AG04450 (cell line): Measurements from ENCODE around the gene EHMT1. TPM values are rescaled to one million over a fixed set of nuclear protein-coding genes. Genes with fewer than 3 reads are reported as not detected.

Source experiments
- CTCF ChIA-PET: fragments of 300-600, 350-600 bp; formaldehyde crosslinking; extraction: SDS; loops from one replicate; lab custom pipeline; 2022; ENCODE audit warnings: antibody characterized with exemption, inconsistent platforms; lab: Charles Lee
- POLR2A ChIA-PET: fragments of 350-600 bp; formaldehyde crosslinking; extraction: SDS; loops from one replicate; lab custom pipeline; 2021; ENCODE audit warnings: antibody characterized with exemption, inconsistent platforms; lab: Yijun Ruan, JAX
- DNase-seq: peaks from one replicate; pipeline ENCODE4 v3.0.0-alpha.2; 2011; ENCODE audit warnings: low read depth, low spot score
- H3K27ac ChIP-seq: one replicate; pipeline ENCODE4 v1.5.1; 2012; ENCODE audit warnings: low read depth, low read length, control low read depth
- H3K27me3 ChIP-seq: one replicate; pipeline ENCODE4 v1.6.0; 2012; ENCODE audit warnings: low read length; ENCODE audit not compliant: control insufficient read depth, insufficient read depth
- H3K4me3 ChIP-seq: 2 replicates; pipeline ENCODE4 v1.5.1; 2011; ENCODE audit warnings: mild to moderate bottlenecking, low read depth, low read length, control low read depth
- H3K9me3 ChIP-seq: 2 replicates; pipeline ENCODE4 v1.5.1; 2012; ENCODE audit warnings: low read length; ENCODE audit not compliant: control insufficient read depth, insufficient read depth
- polyA plus RNA-seq: library from polyadenylated mRNA; depleted of rRNA; stranded (reverse); fragments of >200 nt; gene quantifications from 2 replicates; pipeline ENCODE4 v1.2.3, GENCODE V29; 2011
- TF ChIP-seq, protein P1 (sequence below): IDR thresholded peaks from 2 replicates; pipeline ENCODE4 v1.5.1; 2011; ENCODE audit warnings: low read depth, low read length, control low read depth, inconsistent platforms

Gene EHMT1
- polyA plus RNA-seq, 1 experiment, result 26.1 TPM

DNA sequence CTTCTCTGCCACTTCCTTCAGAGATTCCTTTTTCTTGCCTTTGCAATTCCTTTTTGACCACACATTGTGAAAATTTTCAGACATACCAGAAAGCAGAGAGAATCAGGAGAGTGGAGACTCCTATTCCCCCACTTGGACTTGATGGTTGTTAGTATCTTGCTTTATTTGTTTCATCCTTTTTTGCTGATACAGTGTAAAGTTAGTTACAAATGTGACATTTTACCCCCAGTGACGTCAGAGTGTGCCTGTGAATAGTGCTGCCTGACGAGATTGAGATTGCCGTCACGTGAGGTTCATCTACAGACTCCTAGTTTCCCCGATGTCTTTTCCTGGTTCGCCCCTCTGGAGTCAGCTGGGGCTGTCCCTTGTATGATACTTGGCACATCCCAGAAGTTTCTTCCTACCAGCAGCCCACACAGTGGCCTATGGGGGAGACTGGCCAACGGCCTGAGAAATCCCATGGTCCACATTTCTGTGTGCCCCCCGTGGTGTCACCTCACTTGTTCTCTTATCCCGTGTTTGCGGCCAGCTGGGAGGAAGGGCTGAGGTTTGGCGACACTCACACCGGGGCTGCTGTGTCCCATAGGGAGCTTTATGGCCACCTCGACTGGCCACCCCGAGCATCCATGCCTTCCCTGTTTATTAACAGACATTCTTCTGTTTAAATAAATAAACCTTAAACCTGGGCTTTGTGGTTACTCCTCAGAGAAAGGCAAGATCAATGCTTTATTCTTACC, 210.6 kb downstream of the EHMT1 start:
- TF ChIP-seq, protein P1, sequence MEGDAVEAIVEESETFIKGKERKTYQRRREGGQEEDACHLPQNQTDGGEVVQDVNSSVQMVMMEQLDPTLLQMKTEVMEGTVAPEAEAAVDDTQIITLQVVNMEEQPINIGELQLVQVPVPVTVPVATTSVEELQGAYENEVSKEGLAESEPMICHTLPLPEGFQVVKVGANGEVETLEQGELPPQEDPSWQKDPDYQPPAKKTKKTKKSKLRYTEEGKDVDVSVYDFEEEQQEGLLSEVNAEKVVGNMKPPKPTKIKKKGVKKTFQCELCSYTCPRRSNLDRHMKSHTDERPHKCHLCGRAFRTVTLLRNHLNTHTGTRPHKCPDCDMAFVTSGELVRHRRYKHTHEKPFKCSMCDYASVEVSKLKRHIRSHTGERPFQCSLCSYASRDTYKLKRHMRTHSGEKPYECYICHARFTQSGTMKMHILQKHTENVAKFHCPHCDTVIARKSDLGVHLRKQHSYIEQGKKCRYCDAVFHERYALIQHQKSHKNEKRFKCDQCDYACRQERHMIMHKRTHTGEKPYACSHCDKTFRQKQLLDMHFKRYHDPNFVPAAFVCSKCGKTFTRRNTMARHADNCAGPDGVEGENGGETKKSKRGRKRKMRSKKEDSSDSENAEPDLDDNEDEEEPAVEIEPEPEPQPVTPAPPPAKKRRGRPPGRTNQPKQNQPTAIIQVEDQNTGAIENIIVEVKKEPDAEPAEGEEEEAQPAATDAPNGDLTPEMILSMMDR, result no peak
- no peak overlapping the region for H3K27ac ChIP-seq
- H3K9me3 ChIP-seq, result peaks cover 35% of the 10 kb centered on the region; the same call in 1 of the 2 replicates
- ChIA-PET POLR2A (no interaction called here), CTCF (no interaction called here)
- no peak for DNase-seq
- no peak overlapping the region for H3K4me3 ChIP-seq
- no peaks in the 10 kb centered on the region for H3K27me3 ChIP-seq

DNA sequence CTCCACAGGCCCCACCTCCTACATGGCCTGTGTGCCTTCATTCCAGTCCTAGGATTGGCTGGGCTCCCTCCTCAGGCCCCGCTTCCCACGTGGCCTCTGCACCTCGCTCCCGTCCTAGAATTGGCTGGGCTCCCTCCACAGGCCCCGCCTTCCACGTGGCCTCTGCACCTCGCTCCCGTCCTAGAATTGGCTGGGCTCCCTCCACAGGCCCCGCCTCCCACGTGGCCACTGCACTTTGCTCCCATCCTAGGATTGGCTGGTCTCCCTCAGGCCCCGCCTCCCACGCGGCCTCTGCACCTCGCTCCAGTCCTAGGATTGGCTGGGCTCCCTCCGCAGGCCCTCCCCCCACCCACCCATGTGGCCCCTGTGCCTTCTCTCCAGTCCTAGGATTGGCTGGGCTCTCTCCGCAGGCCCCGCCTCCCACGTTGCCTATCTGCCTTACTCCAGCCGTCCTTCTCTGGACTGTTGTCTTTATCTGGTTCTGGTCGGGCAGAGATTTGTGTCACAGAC, 213.4 kb downstream of the EHMT1 start:
- POLR2A ChIA-PET, result no interaction called here
- Histone ChIP-seq H3K4me3 (no peak overlapping the region), H3K27me3 (no peaks in the 10 kb centered on the region), H3K27ac (no peak overlapping the region), H3K9me3 (peaks cover 22% of the 10 kb centered on the region; the same call in 1 of the 2 replicates)
- TF ChIP-seq, protein P1, result no peak
- no peak for DNase-seq
- CTCF ChIA-PET, result no interaction called here

DNA sequence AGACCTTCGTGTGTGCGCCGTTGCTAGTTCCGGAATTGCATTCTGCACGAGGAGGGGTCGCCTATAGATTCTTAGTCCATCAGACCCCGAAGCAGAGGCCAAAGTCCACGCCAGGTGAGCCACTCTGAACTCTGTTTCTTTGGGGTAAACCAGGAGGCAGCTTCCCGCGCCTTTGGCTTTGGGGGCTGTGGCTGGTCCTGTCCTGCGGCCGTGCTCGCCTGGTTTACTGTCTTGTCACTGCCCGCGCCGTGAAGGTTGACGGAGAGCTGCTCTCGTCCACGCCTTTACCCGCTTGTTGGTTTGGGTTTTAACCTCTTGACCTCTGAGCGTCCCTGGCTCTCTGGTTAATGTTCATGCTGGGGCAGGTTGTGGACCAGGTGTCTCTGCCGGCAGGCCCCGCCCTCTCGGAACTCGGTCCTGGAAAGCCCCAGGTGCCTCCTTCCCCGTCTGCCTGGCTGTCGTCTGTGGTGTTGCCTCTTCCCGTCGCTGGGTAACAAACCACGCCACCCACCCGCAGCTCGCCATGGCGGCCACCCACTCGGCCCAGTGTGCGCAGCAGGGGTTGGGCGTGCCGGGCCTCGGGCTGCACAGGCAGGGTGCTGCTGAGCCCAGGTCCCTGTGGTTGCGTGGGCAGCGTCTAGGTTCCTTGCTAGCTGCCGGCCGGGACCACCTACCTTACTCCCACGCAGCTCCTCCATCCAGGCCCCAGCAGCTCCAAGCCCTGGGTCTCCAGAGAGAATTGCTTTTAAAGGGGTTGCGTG, 214.2 kb downstream of the EHMT1 start:
- Histone ChIP-seq H3K27ac (no peak overlapping the region), H3K9me3 (peaks cover 26% of the 10 kb centered on the region; the same call in 1 of the 2 replicates), H3K4me3 (no peak overlapping the region), H3K27me3 (no peaks in the 10 kb centered on the region)
- no peak for DNase-seq
- TF ChIP-seq, protein P1, result no peak
- CTCF ChIA-PET, result no interaction called here
- POLR2A ChIA-PET, result no interaction called here

DNA sequence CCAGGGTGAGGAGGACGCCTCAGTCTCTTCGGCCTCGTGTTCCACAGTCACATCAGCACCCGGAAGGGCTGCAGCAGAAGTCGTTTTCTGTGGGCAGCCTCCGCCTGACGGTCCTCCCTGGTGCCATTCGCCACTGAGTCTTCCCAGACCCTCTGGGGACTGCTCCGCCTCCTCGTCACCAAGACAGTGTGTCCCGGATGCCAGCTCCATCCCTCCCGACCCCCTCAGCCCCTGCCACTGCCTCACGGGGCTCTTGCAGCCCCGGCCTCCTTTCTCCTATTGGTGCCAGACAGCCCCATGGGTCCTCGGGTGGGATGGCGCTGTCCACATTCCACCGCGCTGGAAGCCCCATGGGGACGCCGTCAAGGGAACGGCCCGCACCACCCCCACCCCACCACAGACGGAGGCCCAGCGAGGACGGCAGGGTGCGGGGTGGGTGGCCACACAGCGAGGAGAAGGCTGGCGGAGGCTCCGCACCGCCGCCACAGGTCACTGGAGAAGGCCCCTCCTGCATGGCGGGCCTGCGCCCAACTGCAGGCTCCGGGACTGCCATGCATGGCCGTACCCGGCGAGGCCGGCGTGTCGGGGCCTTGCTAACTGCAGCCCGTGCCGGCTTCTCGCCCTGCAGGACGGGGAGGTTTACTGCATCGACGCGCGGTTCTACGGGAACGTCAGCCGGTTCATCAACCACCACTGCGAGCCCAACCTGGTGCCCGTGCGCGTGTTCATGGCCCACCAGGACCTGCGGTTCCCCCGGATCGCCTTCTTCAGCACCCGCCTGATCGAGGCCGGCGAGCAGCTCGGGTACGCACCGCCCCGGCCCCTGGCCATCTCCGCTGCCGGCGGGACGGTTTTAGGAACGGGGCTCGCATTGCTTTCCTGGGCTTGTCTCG, 215.2 kb downstream of the EHMT1 start:
- Histone ChIP-seq H3K4me3 (no peak overlapping the region), H3K27ac (no peak overlapping the region), H3K9me3 (peaks cover 31% of the 10 kb centered on the region), H3K27me3 (no peaks in the 10 kb centered on the region)
- DNase-seq, result no peak
- TF ChIP-seq, protein P1, result no peak
- ChIA-PET CTCF (no interaction called here), POLR2A (no interaction called here)
